Non-pigmented ciliary epithelial cell (primary cell): ENCODE measurements around the gene FOXL2.
"Not testable (repeated sequence)": the region's sequence is repeated elsewhere in the genome, so short reads cannot be mapped to it uniquely, and the experiment has no call there.

Experiments used
- DNase-seq: peaks from one replicate; pipeline ENCODE4 v3.0.0-alpha.2; 2010; ENCODE audit warnings: low read depth

The FOXL2 gene

GRCh38 chr3:138933068-138933668, 13.8 kb downstream of the FOXL2 start:
- DNase-seq = no peak

- DNase-seq = no peak
Measured at GRCh38 chr3:138928727-138929372, 18.1 kb downstream of the FOXL2 start.

GRCh38 chr3:138923531-138923994, 23.4 kb downstream of the FOXL2 start:
- peak; percentile 53 for DNase-seq

- DNase-seq = not testable (repeated sequence)
Measured at GRCh38 chr3:138922400-138922799, 24.5 kb downstream of the FOXL2 start.

- no peak for DNase-seq
Measured at GRCh38 chr3:138921316-138922292, 25.3 kb downstream of the FOXL2 start.

- no peak for DNase-seq
Measured at GRCh38 chr3:138919325-138919724, 27.6 kb downstream of the FOXL2 start.

GRCh38 chr3:138916824-138917223, 30.1 kb downstream of the FOXL2 start:
- DNase-seq = no peak

- no peak for DNase-seq
Measured at GRCh38 chr3:138915503-138916498, 31.1 kb downstream of the FOXL2 start.

- DNase-seq = no peak
Measured at GRCh38 chr3:138914870-138915502, 32.0 kb downstream of the FOXL2 start.

- no peak for DNase-seq
Measured at GRCh38 chr3:138913766-138914165, 33.2 kb downstream of the FOXL2 start.

- no peak for DNase-seq
Measured at GRCh38 chr3:138912237-138912636, 34.7 kb downstream of the FOXL2 start.

GRCh38 chr3:138911621-138912020, 35.3 kb downstream of the FOXL2 start:
- DNase-seq = no peak

GRCh38 chr3:138909904-138910303, 37.0 kb downstream of the FOXL2 start:
- DNase-seq = no peak

- no peak for DNase-seq
Measured at GRCh38 chr3:138908846-138909245, 38.1 kb downstream of the FOXL2 start.

GRCh38 chr3:138907539-138907938, 39.4 kb downstream of the FOXL2 start:
- no peak for DNase-seq

GRCh38 chr3:138902171-138902570, 44.8 kb downstream of the FOXL2 start:
- no peak for DNase-seq

- no peak for DNase-seq
Measured at GRCh38 chr3:138901567-138901966, 45.4 kb downstream of the FOXL2 start.

GRCh38 chr3:138899351-138899991, 47.5 kb downstream of the FOXL2 start:
- no peak for DNase-seq

- DNase-seq = no peak
Measured at GRCh38 chr3:138898708-138899107, 48.2 kb downstream of the FOXL2 start.

GRCh38 chr3:138898301-138898700, 48.6 kb downstream of the FOXL2 start:
- no peak for DNase-seq
